ENCODE data around the gene CDC42EP1.
"Not testable (repeated sequence)": the region's sequence is repeated elsewhere in the genome, so short reads cannot be mapped to it uniquely, and the experiment has no call there.

CDC42EP1 gene

GRCh38 chr22:37533995-37534394, 26.3 kb upstream of the CDC42EP1 start:
- Histone ChIP-seq H3K27ac (no peak overlapping the region), H3K27me3 (no peaks in the 10 kb centered on the region), H3K4me1 (peaks cover 61% of the 10 kb centered on the region), H3K9ac (no peak overlapping the region), H3K4me3 (no peak overlapping the region), H3K36me3 (no peaks in the 10 kb centered on the region), H3K9me3 (no peaks in the 10 kb centered on the region), H4K20me1 (no peaks in the 10 kb centered on the region), H3K4me2 (peak overlapping the region; percentile 58)
- no peak for TF ChIP-seq Cebpa-rat (IDR thresholded peaks at IDR 0.05)

DNA sequence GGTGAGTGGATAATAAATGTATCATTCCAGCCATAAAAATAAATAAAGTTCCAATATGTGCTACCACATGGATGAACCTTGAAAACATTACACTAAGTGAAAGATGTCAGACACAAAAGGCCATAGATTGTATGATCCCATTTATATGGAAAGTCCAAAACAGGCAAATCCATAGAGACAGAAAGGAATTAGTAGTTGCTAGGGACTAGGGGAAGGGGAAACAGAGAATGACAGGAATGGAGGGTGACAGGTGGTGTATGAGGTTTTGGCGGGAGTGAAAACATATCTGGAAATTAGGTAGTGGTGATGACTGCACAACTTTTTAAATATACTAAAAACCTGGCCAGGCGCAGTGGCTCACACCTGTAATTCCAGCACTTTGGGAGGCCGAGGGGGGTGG, 25.8 kb upstream of the CDC42EP1 start:
- no peaks in the 10 kb centered on the region for H4K20me1 ChIP-seq
- no peak for TF ChIP-seq Cebpa-rat (IDR thresholded peaks at IDR 0.05)
- H3K4me3 ChIP-seq, result no peak overlapping the region
- H3K9ac ChIP-seq, result no peak overlapping the region
- no peaks in the 10 kb centered on the region for H3K27me3 ChIP-seq
- no peaks in the 10 kb centered on the region for H3K9me3 ChIP-seq
- H3K36me3 ChIP-seq, result no peaks in the 10 kb centered on the region
- peaks cover 65% of the 10 kb centered on the region for H3K4me1 ChIP-seq
- no peak overlapping the region for H3K27ac ChIP-seq
- H3K4me2 ChIP-seq, result peak overlapping the region; percentile 58

- Histone ChIP-seq H3K9me3 (no peaks in the 10 kb centered on the region), H4K20me1 (no peaks in the 10 kb centered on the region), H3K4me3 (no peak overlapping the region), H3K9ac (no peak overlapping the region), H3K4me2 (peak overlapping the region; percentile 58), H3K27me3 (no peaks in the 10 kb centered on the region), H3K36me3 (no peaks in the 10 kb centered on the region), H3K27ac (no peak overlapping the region), H3K4me1 (peaks cover 65% of the 10 kb centered on the region)
- TF ChIP-seq Cebpa-rat (IDR thresholded peaks at IDR 0.05), result no peak
Measured at GRCh38 chr22:37535159-37535558, 25.1 kb upstream of the CDC42EP1 start.

DNA sequence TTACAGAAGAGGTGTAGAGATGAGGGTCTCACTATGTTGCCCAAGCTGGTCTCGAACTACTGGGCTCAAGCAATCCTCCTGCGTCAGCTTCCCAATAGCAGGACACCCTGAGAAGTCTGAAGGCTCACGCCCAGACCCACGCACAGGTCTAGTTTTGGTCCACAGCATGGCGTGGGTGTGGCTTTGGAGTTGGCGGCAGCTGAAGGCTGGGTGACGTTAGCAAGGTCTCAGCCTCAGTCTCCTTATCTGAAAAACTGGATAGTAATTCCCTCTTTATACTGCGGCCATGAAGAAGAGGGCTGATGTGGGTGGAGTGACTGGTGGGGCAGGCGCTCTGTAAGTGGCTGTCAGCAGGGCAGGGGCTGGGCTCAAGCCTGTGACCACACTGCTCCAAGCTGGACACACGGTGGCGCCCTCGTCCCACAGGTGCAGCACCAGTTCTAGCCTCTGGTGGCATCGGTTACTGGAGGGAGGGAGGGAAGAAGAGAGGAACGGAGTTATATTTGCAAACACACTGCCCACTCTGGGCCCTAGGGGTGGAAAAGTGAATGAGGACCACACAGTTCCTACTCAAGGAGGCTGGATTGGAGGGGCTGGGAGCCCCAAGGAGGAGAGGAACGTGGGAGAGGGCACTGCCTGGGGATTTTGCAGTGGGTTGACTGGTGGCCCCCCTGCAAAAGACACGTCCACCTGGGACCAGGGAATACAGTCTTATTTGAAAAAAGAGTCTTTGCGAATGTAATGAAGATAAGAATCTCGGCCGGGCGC, 21.5 kb upstream of the CDC42EP1 start:
- Histone ChIP-seq H3K4me2 (peak overlapping the region; percentile 74), H3K9ac (no peak overlapping the region), H3K4me1 (peaks cover 81% of the 10 kb centered on the region), H3K9me3 (no peaks in the 10 kb centered on the region), H4K20me1 (no peaks in the 10 kb centered on the region), H3K27me3 (no peaks in the 10 kb centered on the region), H3K36me3 (no peaks in the 10 kb centered on the region), H3K4me3 (no peak overlapping the region), H3K27ac (no peak overlapping the region)
- no peak for TF ChIP-seq Cebpa-rat (IDR thresholded peaks at IDR 0.05)

DNA sequence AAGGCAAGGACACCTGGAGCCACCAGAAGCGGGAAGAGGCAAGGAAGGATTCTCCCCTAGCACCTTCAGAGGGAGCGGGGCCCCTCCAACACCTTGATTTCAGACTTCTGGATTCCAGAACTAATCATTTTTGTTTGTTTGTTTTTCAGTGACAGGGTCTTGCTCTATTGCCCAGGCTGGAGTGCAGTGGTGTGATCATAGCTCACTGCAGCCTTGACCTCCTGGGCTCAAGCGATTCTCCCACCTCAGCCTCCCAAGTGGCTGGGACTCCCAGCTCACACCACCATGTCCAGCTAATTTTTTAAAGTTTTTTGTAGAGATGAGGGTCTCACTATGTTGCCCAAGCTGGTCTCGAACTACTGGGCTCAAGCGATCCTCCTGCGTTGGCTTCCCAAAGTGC, 20.5 kb upstream of the CDC42EP1 start:
- H3K4me3 ChIP-seq, H3K9me3 ChIP-seq, H3K27me3 ChIP-seq, H3K9ac ChIP-seq, H3K27ac ChIP-seq, H4K20me1 ChIP-seq, H3K36me3 ChIP-seq: not testable (repeated sequence)
- H3K4me1 ChIP-seq, result peaks cover 74% of the 10 kb centered on the region
- peak overlapping the region; percentile 74 for H3K4me2 ChIP-seq

DNA sequence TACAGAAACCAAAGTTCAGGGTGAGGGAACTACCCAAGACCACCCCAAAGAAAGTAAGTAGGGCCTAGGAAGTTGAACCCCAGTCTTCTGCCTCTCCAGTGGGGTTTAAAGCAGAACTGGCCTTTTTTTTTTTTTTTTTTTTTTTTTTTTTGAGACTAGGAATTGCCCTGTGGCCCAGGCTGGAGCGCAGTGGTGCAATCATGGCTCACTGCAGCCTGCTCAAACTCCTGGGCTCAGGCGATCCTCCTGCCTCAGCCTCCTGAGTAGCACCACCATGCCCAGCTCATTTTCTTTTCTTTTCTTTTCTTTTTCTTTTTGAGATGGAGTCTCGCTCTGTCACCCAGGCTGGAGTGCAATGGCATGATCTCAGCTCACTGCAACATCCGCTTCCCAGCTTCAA, 17.9 kb upstream of the CDC42EP1 start:
- H3K4me1 ChIP-seq, result peaks cover 75% of the 10 kb centered on the region
- not testable (repeated sequence) for H3K27ac ChIP-seq, H3K27me3 ChIP-seq, H3K4me3 ChIP-seq, H4K20me1 ChIP-seq, H3K9me3 ChIP-seq, H3K36me3 ChIP-seq
- peak overlapping the region; percentile 74 for H3K4me2 ChIP-seq
- H3K9ac ChIP-seq, result peak overlapping the region; percentile 27; the same call in 1 of the 2 replicates

- Histone ChIP-seq H4K20me1 (no peaks in the 10 kb centered on the region), H3K27me3 (no peaks in the 10 kb centered on the region), H3K4me3 (no peak overlapping the region), H3K9ac (no peak overlapping the region), H3K9me3 (no peaks in the 10 kb centered on the region), H3K36me3 (no peaks in the 10 kb centered on the region), H3K4me2 (peak overlapping the region; percentile 74; the same call in 1 of the 2 replicates), H3K27ac (no peak overlapping the region), H3K4me1 (peaks cover 69% of the 10 kb centered on the region)
- TF ChIP-seq Cebpa-rat (IDR thresholded peaks at IDR 0.05), result no peak
Measured at GRCh38 chr22:37542959-37543358, 17.3 kb upstream of the CDC42EP1 start.

GRCh38 chr22:37544955-37545702, 15.2 kb upstream of the CDC42EP1 start:
- Histone ChIP-seq H3K9me3 (no peaks in the 10 kb centered on the region), H3K4me3 (no peak overlapping the region), H3K9ac (no peak overlapping the region), H3K4me1 (peaks cover 58% of the 10 kb centered on the region), H4K20me1 (no peaks in the 10 kb centered on the region), H3K27ac (no peak overlapping the region), H3K4me2 (peak overlapping the region; percentile 62), H3K36me3 (no peaks in the 10 kb centered on the region), H3K27me3 (no peaks in the 10 kb centered on the region)
- TF ChIP-seq Cebpa-rat (IDR thresholded peaks at IDR 0.05), result no peak

- H3K4me2 ChIP-seq, result peak overlapping the region; percentile 62
- TF ChIP-seq Cebpa-rat (IDR thresholded peaks at IDR 0.05), result no peak
- no peak overlapping the region for H3K4me3 ChIP-seq
- H4K20me1 ChIP-seq, result no peaks in the 10 kb centered on the region
- no peak overlapping the region for H3K27ac ChIP-seq
- no peaks in the 10 kb centered on the region for H3K27me3 ChIP-seq
- H3K9me3 ChIP-seq, result no peaks in the 10 kb centered on the region
- H3K4me1 ChIP-seq, result peaks cover 55% of the 10 kb centered on the region
- H3K9ac ChIP-seq, result no peak overlapping the region
- no peaks in the 10 kb centered on the region for H3K36me3 ChIP-seq
Measured at GRCh38 chr22:37545703-37546436, 14.4 kb upstream of the CDC42EP1 start.

Measured in BLaER1 (cell line).